Gastrocnemius medialis (tissue), 4 donors: Measurements from ENCODE around the gene CCDC141. TPM values are rescaled to one million over a fixed set of nuclear protein-coding genes. Genes with fewer than 3 reads are reported as not detected.
"Not testable (repeated sequence)": the region's sequence is repeated elsewhere in the genome, so short reads cannot be mapped to it uniquely, and the experiment has no call there.

ENCODE experiments used
- ATAC-seq, 2 donors: fragments of 150-250 bp; one replicate each; pipeline ENCODE4 v1.9.1; 2016
- DNase-seq, 2 donors: peaks; one replicate each; pipeline ENCODE4 v3.0.0-alpha.2; 2019
- H3K27ac ChIP-seq, 4 donors: fragments of 200-600 bp; sonication (generic); 1 replicate in 1 of 4; 2 replicates in 3 of 4; pipeline ENCODE4 v1.5.1; 2016 to 2018; ENCODE audit warnings: mild to moderate bottlenecking in 2 of 4, moderate library complexity in 1 of 4
- H3K27me3 ChIP-seq, 3 donors: fragments of 200-600 bp; sonication (generic) in 2 of 3; 1 replicate in 1 of 3; 2 replicates in 2 of 3; pipeline versions ENCODE4 v1.5.1 to v1.6.0; 2016 to 2019; ENCODE audit warnings: mild to moderate bottlenecking in 1 of 3, moderate library complexity in 1 of 3
- H3K36me3 ChIP-seq, 2 donors: fragments of 200-600 bp; sonication (generic) in 1 of 2; one replicate each; pipeline ENCODE4 v1.5.1; 2017 to 2018
- H3K4me1 ChIP-seq, 2 donors: fragments of 200-600 bp; sonication (generic) in 1 of 2; one replicate each; pipeline ENCODE4 v1.5.1; 2016 to 2017; ENCODE audit warnings: mild to moderate bottlenecking in 2 of 2
- H3K4me3 ChIP-seq, 4 donors: fragments of 200-600 bp; sonication (generic) in 3 of 4; 1 replicate in 1 of 4; 2 replicates in 3 of 4; pipeline ENCODE4 v1.5.1; 2016 to 2019; ENCODE audit warnings: mild to moderate bottlenecking in 2 of 4
- H3K9me3 ChIP-seq, 3 donors: fragments of 200-600 bp; sonication (generic) in 2 of 3; 1 replicate in 1 of 3; 2 replicates in 2 of 3; pipeline ENCODE4 v1.5.1; 2016 to 2019
- POLR2A ChIP-seq, 2 donors: fragments of 450-650 bp; IDR thresholded peaks; one replicate each; pipeline ENCODE4 v1.6.1; 2017; ENCODE audit warnings: antibody characterized with exemption in 2 of 2, mild to moderate bottlenecking in 2 of 2, moderate library complexity in 2 of 2
- in situ Hi-C, 4 donors: fragments of 200-750 bp; cut with MboI; loops; one replicate each; pipeline versions ENCODE4 v1.15.0 to v1.8.0; 2017; ENCODE audit warnings: low sequenced_read_pairs in 4 of 4
- intact Hi-C: fragments of 100-400 bp; cut with DNase I; formaldehyde crosslinking; loops from one replicate; pipeline ENCODE4 v1.15.1; 2023; ENCODE audit warnings: low total_unique reads
- total RNA-seq, 4 donors: library from RNA; depleted of rRNA; stranded (reverse); fragments of >200 nt; gene quantifications; one replicate each; pipeline versions ENCODE4 v1.1.0 to v1.2.3, GENCODE V29; 2016
- TF ChIP-seq, protein P1 (sequence below), 5 experiments: fragments of 450-650 bp in 3 of 5; fragments of 200-600 bp in 2 of 5; sonication (generic) in 2 of 5; IDR thresholded peaks in 4 of 5; conservative IDR thresholded peaks in 1 of 5; 1 replicate in 4 of 5; 2 replicates in 1 of 5; pipeline ENCODE4 v1.5.1; 2016 to 2019; ENCODE audit warnings: antibody characterized with exemption in 5 of 5, mild to moderate bottlenecking in 3 of 5, moderate library complexity in 3 of 5

CCDC141 gene
- total RNA-seq, 4 donors from 2014 or later, result 0.85 to 4.3 (median 2.2) TPM

GRCh38 chr2:179049203-179049545, 763 bp downstream of the CCDC141 start:
- DNase-seq, result no peak
- TF ChIP-seq, protein P1, sequence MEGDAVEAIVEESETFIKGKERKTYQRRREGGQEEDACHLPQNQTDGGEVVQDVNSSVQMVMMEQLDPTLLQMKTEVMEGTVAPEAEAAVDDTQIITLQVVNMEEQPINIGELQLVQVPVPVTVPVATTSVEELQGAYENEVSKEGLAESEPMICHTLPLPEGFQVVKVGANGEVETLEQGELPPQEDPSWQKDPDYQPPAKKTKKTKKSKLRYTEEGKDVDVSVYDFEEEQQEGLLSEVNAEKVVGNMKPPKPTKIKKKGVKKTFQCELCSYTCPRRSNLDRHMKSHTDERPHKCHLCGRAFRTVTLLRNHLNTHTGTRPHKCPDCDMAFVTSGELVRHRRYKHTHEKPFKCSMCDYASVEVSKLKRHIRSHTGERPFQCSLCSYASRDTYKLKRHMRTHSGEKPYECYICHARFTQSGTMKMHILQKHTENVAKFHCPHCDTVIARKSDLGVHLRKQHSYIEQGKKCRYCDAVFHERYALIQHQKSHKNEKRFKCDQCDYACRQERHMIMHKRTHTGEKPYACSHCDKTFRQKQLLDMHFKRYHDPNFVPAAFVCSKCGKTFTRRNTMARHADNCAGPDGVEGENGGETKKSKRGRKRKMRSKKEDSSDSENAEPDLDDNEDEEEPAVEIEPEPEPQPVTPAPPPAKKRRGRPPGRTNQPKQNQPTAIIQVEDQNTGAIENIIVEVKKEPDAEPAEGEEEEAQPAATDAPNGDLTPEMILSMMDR (IDR thresholded peaks at IDR 0.05 in 4 of 5, conservative IDR thresholded peaks at IDR 0.05 in 1 of 5), result no peak
- intact Hi-C loops, result no loop called here
- in situ Hi-C loops, result no loop called here
- Histone ChIP-seq H3K27me3 (no peaks in the 10 kb centered on the region), H3K27ac (peak overlapping the region in 3 of 4 donors; percentile 52 to 71 (median 67)), H3K36me3 (no peaks in the 10 kb centered on the region), H3K4me3 (peak overlapping the region; percentile 7 to 38 (median 34)), H3K4me1 (peaks cover 27 to 33% of the 10 kb centered on the region in 2 donors), H3K9me3 (no peaks in the 10 kb centered on the region)
- ATAC-seq, result no peak

DNA sequence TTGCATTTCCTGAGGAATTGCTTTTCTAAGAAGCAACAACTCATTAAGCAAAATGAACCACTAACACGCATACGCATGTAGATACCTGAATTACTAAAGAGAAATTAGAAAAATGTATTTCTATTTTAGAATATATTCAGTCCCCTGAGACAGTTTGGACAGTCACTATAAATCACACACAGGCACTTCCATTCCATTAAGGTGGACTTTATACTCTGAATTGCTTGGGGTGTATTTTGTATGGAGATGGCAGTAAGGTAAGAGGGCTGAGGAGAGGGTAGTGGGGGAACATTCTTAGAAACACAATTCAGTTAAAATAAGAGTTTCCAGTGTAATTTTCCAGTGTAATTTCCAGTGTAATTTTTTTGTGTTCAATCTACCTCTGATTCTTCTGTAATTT, 1.8 kb downstream of the CCDC141 start:
- TF ChIP-seq, protein P1 (IDR thresholded peaks at IDR 0.05 in 4 of 5, conservative IDR thresholded peaks at IDR 0.05 in 1 of 5), result no peak
- no peak for TF ChIP-seq POLR2A (IDR thresholded peaks at IDR 0.05)
- intact Hi-C loops, result no loop called here
- Histone ChIP-seq H3K27me3 (no peaks in the 10 kb centered on the region), H3K9me3 (no peaks in the 10 kb centered on the region), H3K27ac (no peak overlapping the region), H3K36me3 (no peaks in the 10 kb centered on the region), H3K4me3 (no peak overlapping the region), H3K4me1 (peaks cover 27 to 33% of the 10 kb centered on the region in 2 donors)
- in situ Hi-C loops, result no loop called here
- DNase-seq, result no peak
- ATAC-seq, result no peak

GRCh38 chr2:179045602-179046001, 4.3 kb downstream of the CCDC141 start:
- in situ Hi-C loops, intact Hi-C loops: not testable (repeated sequence)

DNA sequence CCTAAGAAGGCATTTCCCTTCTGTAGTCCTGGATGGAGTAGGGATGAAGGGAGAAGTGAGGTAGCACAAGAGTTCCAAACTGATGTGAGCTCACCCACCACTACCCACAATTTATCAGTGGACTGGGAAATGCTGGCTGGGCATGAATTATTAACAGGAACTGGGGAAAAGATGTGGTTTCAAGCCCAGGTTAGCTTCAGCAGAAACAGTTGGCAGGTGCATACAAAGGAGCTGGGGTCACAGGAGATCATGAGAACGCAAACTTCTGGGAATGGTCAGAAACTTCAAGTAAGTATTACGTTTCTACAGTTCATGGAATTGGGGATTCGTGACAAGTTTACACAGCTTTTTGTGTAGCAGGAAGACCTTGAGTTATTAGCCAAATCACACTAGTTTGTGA, 5.4 kb downstream of the CCDC141 start:
- no peak for ATAC-seq
- no peaks in the 10 kb centered on the region for H3K36me3 ChIP-seq
- peaks cover 7 to 13% of the 10 kb centered on the region in 2 donors for H3K4me1 ChIP-seq
- TF ChIP-seq POLR2A (IDR thresholded peaks at IDR 0.05), result no peak
- TF ChIP-seq, protein P1 (IDR thresholded peaks at IDR 0.05 in 4 of 5, conservative IDR thresholded peaks at IDR 0.05 in 1 of 5), result no peak
- no peaks in the 10 kb centered on the region for H3K9me3 ChIP-seq
- intact Hi-C loops, result no loop called here
- no peak for DNase-seq
- H3K27me3 ChIP-seq, result no peaks in the 10 kb centered on the region
- in situ Hi-C loops, result no loop called here
- no peak overlapping the region for H3K27ac ChIP-seq
- H3K4me3 ChIP-seq, result no peak overlapping the region

More at GRCh38 chr2:179045602-179046001, 4.3 kb downstream of the CCDC141 start:
- DNase-seq, H3K36me3 ChIP-seq, H3K27ac ChIP-seq, H3K4me3 ChIP-seq, ATAC-seq, H3K27me3 ChIP-seq, H3K9me3 ChIP-seq: not testable (repeated sequence)
- H3K4me1 ChIP-seq, result peaks cover 18 to 23% of the 10 kb centered on the region in 2 donors

DNA sequence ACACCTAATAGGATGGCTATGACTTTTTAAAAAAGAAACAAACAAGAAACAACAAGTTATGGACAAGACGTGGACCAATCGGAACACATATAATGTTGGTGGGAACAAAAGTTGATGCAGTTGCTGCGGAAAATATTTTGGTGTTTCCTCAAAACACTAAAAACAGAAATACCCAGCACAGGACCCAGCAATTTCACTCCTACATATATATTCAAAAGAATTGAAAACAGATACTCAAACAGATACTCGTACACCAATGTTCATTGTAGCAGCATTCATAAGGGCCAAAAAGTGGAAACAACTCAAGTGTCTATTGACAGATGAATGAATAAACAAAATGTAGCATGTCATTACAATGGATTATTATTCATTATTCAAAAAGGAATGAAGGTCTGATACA, 12.1 kb downstream of the CCDC141 start:
- intact Hi-C loops, result no loop called here
- in situ Hi-C loops, result no loop called here
- Histone ChIP-seq H3K4me3 (no peak overlapping the region), H3K27me3 (no peaks in the 10 kb centered on the region), H3K36me3 (no peaks in the 10 kb centered on the region), H3K9me3 (no peaks in the 10 kb centered on the region), H3K27ac (no peak overlapping the region), H3K4me1 (no peaks in the 10 kb centered on the region)
- TF ChIP-seq POLR2A (IDR thresholded peaks at IDR 0.05), result no peak
- TF ChIP-seq, protein P1 (IDR thresholded peaks at IDR 0.05 in 4 of 5, conservative IDR thresholded peaks at IDR 0.05 in 1 of 5), result no peak
- ATAC-seq, result no peak
- no peak for DNase-seq
